ENCODE results near the gene ALDH8A1.

The ALDH8A1 gene

DNA sequence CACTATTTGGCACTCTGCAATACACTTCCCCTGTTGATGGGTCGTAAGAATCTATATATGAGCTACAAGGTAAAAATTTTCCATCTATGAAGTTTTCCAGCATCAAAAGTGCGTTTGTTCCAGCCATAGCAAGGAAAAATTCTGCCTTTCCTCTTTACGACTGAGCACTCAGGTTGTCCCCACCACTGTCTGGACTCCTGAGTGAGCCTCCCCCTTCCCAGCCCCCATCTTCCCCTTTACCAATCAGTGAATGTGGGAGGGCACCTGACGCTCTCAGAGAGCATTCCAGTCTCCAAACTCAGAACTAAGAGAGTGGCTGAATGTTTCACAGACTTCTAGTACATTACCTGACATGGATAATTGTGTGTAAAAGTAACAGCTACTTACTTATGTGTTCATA, at the start of gene ALDH8A1:
Gene ALDH8A1, minus strand, starts transcription at position 175 of the 400 bp plus-strand sequence. Its CDS starts 48 bp downstream, at position 127.
- H3K4me3 ChIP-seq (replicated peaks in 1 of 2; ENCODE audit: low read depth in 2 of 2, low read length in 2 of 2), result no peak within 1 kb of the TSS

GRCh38 chr6:134999107-134999506, 49.2 kb upstream of the ALDH8A1 start:
- H3K4me3 ChIP-seq (replicated peaks in 1 of 2; ENCODE audit: low read depth in 2 of 2, low read length in 2 of 2), result no peak overlapping the region
- no peak for TF ChIP-seq CTCF (IDR thresholded peaks at IDR 0.05; ENCODE audit: low read depth, low read length)
- no peak for DNase-seq (ENCODE audit: low read depth in 2 of 2)

More for the DNA sequence above, at the start of gene ALDH8A1:
- TF ChIP-seq CTCF (IDR thresholded peaks at IDR 0.05; ENCODE audit: low read depth, low read length), result no peak
- no peak for DNase-seq (ENCODE audit: low read depth in 2 of 2)

- no peak overlapping the region for H3K4me3 ChIP-seq (replicated peaks in 1 of 2; ENCODE audit: low read depth in 2 of 2, low read length in 2 of 2)
- no peak for TF ChIP-seq CTCF (IDR thresholded peaks at IDR 0.05; ENCODE audit: low read depth, low read length)
Measured at GRCh38 chr6:134997133-134997995, 47.5 kb upstream of the ALDH8A1 start.

GRCh38 chr6:134995536-134995935, 45.6 kb upstream of the ALDH8A1 start:
- DNase-seq (ENCODE audit: low read depth in 2 of 2), result peak; percentile 9 to 23
- H3K4me3 ChIP-seq (replicated peaks in 1 of 2; ENCODE audit: low read depth in 2 of 2, low read length in 2 of 2), result no peak overlapping the region
- no peak for TF ChIP-seq CTCF (IDR thresholded peaks at IDR 0.05; ENCODE audit: low read depth, low read length)

More at GRCh38 chr6:134997133-134997995, 47.5 kb upstream of the ALDH8A1 start:
- DNase-seq (ENCODE audit: low read depth in 2 of 2), result no peak

DNA sequence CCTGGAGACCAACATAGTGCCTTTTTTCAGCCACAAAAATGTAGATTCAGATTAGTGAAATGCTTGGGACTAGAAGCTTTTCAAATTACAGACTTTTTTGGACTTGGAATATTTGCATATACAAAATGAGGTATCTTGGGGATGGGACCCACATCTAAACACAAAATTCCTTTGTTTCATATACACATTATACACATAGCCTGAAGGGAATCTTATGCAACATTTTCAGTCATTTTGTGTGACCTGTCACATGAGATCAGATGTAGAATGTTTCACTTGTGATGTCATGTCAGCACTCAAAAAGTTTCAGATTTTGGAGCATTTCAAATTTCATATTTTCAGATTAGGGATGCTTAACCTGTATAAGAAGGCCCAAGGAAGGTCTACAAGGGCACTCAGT, 44.5 kb upstream of the ALDH8A1 start:
- H3K4me3 ChIP-seq (replicated peaks in 1 of 2; ENCODE audit: low read depth in 2 of 2, low read length in 2 of 2), result no peak overlapping the region
- no peak for DNase-seq (ENCODE audit: low read depth in 2 of 2)

DNA sequence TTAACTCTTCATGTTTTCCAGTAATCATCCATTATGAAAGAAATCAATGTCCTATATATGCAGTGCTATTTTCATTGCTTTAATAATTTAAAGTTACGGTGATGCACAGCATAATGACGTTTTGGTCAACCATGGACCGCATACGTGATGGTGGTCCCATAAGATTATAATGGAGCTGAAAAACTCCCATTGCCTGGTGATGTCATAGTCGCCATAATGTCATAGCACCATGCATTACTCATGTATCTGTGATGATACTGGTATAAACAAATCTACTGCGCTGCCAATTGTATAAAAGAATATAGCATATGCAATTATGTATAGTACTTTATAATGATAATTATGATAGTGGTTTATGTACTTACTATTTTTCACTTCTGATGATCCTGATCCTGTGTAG, 42.3 kb upstream of the ALDH8A1 start:
- TF ChIP-seq CTCF (IDR thresholded peaks at IDR 0.05; ENCODE audit: low read depth, low read length), result no peak
- H3K4me3 ChIP-seq (replicated peaks in 1 of 2; ENCODE audit: low read depth in 2 of 2, low read length in 2 of 2), result no peak overlapping the region
- DNase-seq (ENCODE audit: low read depth in 2 of 2), result no peak

More for the DNA sequence above, 44.5 kb upstream of the ALDH8A1 start:
- TF ChIP-seq CTCF (IDR thresholded peaks at IDR 0.05; ENCODE audit: low read depth, low read length), result no peak
